Spinal cord (tissue), 10 donors: ENCODE measurements around the gene NRL. TPM values are rescaled to one million over a fixed set of nuclear protein-coding genes. Genes with fewer than 3 reads are reported as not detected.

Experiments used
- DNase-seq, 6 donors: peaks; one replicate each; pipeline versions ENCODE4 v3.0.0 to v3.0.0-alpha.2; 2013 to 2015; ENCODE audit warnings: low spot score in 6 of 6, low read depth in 4 of 6
- H3K27ac ChIP-seq: one replicate; pipeline ENCODE4 v1.5.1; 2013; ENCODE audit warnings: low read depth, low read length, control low read depth
- H3K27me3 ChIP-seq: one replicate; pipeline ENCODE4 v1.6.1; 2013; ENCODE audit warnings: low read length; ENCODE audit not compliant: control insufficient read depth, insufficient read depth
- H3K36me3 ChIP-seq: one replicate; pipeline ENCODE4 v1.6.1; 2013; ENCODE audit warnings: low read length; ENCODE audit not compliant: control insufficient read depth, insufficient read depth
- H3K4me1 ChIP-seq: one replicate; pipeline ENCODE4 v1.6.1; 2013; ENCODE audit warnings: low read length; ENCODE audit not compliant: control insufficient read depth, insufficient read depth
- H3K4me3 ChIP-seq: one replicate; pipeline ENCODE4 v1.5.1; 2013; ENCODE audit warnings: low read depth, low read length, control low read depth
- H3K9me3 ChIP-seq: one replicate; pipeline ENCODE4 v1.6.1; 2013; ENCODE audit warnings: low read length; ENCODE audit not compliant: control insufficient read depth, insufficient read depth
- WGBS: methylation state at CpG from one replicate; pipeline ENCODE4 v1.1.5; 2013; ENCODE audit warnings: missing lambda C conversion rate; ENCODE audit not compliant: insufficient coverage; 5-methylcytosine and 5-hydroxymethylcytosine counted together
- polyA plus RNA-seq, 2 donors: library from polyadenylated mRNA; unstranded; fragments of 120-200 nt; gene quantifications; one replicate each; pipeline ENCODE4 v1.2.1, GENCODE V29; 2013; ENCODE audit not compliant: insufficient read length in 2 of 2
- total RNA-seq, 2 donors: library from RNA; depleted of rRNA in 1 of 2; stranded (reverse); fragments of 120-200 nt in 1 of 2; fragments of >200 nt in 1 of 2; gene quantifications; one replicate each; pipeline versions ENCODE4 v1.2.3 to v1.2.4, GENCODE V29; 2013 to 2014
- donor health status: healthy.

The NRL gene
- total and polyA plus RNA-seq, 4 donors: 1.8 to 4.8 (median 2.9) TPM

DNA sequence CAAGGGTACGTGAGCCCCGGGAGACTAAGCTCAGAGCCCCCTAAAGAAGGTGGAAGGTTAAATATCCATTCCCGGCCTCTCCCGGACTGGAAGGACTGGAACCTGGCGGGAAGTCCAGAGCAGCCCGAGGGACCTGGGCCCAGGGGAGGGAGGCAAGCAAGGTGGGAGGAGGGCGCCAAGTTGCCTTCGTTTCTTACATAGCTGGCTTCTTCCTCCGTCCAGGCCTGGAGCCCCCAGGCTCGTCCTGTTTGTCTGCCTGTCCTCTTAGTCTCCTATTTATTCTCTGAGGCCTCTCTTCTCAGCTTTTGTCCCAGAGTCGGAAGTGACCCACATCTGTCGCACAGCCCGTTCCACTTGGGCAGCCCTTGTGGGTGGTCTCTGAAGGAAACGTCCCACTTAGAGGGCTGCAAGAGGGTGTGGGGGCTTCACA lies 19.9 kb downstream of the NRL start:
- H3K4me3 ChIP-seq: peak overlapping the region; percentile 65
- peaks cover 36% of the 10 kb centered on the region for H3K4me1 ChIP-seq
- H3K9me3 ChIP-seq: no peaks in the 10 kb centered on the region
- no peak for DNase-seq
- WGBS: 15% methylated on average over 14 of the region's 14 CpGs
- no peaks in the 10 kb centered on the region for H3K27me3 ChIP-seq
- peak overlapping the region; percentile 42 for H3K27ac ChIP-seq
- H3K36me3 ChIP-seq: peaks cover 10% of the 10 kb centered on the region

DNA sequence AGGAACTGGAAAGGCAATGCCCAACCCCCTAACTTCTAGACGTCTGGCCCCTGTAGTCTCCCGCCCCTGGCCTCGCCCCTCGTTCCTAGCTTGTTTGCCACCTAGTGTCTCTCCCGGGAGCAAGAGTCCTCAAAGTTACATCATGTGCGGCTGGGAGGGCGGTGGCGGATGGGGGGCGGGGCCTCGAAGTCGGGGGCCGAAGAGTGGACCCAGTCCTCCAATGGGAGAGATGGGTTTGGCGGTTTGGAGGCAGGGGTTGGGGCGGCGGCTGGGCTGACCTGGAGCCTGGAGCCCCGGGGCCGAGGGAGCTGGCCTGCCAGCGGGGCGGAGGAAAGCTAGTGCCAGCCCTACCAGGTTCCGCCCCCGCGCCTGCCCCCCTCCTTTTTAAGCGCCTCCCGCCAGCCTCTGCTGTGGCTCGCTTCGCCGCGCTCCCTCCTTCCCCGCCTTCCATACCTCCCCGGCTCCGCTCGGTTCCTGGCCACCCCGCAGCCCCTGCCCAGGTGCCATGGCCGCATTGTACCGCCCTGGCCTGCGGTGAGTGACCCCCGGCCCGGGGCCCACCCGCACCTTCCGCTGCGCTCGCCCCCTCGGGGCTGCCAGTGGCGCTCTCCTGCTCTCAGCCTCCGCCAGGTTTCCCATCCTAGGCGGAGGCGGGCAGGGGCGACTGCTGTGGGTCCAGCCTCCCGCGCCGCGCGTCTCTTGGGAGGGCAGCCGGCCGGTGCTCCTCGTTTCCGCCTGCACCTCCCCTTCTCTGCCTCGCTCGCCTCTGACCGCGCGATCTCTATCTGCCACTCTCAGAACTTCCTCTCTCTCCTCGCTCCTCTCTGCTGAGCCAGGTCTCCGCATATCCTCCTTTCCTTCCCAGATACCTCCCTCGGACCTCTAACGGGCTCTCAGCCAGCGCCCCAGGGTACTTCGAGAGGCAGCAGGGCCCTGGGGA lies 20.6 kb downstream of the NRL start, which contains the start of gene PCK2:
Gene PCK2 (plus strand): TSS at position 411 of the 940 bp plus-strand sequence. CDS start 95 bp downstream, at position 506.
- H3K27ac ChIP-seq: peak within 1 kb of the TSS; percentile 42

DNA sequence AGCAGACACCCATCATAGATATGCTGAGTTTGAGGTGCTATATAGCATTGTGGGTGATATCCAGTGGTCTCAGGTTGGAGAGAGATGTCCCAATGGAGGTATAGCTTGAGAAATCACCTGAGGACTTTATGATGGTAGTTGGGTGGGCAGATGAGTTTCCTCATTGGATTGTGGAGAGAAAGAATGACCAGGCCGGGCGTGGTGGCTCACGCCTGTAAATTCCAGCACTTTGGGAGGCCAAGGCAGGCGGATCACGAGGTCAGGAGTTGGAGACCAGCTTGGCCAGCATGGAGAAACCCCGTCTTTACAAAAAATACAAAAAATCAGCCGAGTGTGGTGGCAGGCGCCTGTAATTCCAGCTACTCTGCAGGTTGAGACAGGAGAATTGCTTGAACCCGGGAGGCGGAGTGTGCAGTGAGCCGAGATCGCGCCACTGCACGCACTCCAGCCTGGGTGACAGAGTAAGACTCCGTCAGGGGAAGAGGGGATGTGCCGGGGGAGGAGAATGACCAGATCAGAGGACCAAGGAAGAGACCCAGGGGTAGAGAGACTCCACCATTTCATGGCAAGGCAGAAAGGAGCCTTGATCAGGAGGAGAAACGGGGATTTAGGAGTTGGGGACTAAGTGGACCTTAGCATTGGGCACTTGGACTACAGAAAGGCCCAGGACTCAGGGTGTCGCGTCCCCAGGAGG lies 21.4 kb downstream of the NRL start:
- peak overlapping the region; percentile 65 for H3K4me3 ChIP-seq
- no peaks in the 10 kb centered on the region for H3K9me3 ChIP-seq
- DNase-seq: no peak
- WGBS: 80% methylated on average over 19 of the region's 19 CpGs
- H3K27ac ChIP-seq: peak overlapping the region; percentile 42
- no peaks in the 10 kb centered on the region for H3K27me3 ChIP-seq
- peaks cover 3% of the 10 kb centered on the region for H3K36me3 ChIP-seq
- peaks cover 31% of the 10 kb centered on the region for H3K4me1 ChIP-seq

More for the DNA sequence above, 20.6 kb downstream of the NRL start, which contains the start of gene PCK2:
- Histone ChIP-seq H3K4me3 (peak within 1 kb of the TSS; percentile 65), H3K27me3 (no peaks in the 10 kb centered on the region), H3K36me3 (peaks cover 9% of the 10 kb centered on the region), H3K9me3 (no peaks in the 10 kb centered on the region), H3K4me1 (peaks cover 35% of the 10 kb centered on the region)
- 0% methylated on average over 64 of the region's 68 CpGs for WGBS
- peak in 2 of 6 donors; percentile 80 to 86 for DNase-seq

DNA sequence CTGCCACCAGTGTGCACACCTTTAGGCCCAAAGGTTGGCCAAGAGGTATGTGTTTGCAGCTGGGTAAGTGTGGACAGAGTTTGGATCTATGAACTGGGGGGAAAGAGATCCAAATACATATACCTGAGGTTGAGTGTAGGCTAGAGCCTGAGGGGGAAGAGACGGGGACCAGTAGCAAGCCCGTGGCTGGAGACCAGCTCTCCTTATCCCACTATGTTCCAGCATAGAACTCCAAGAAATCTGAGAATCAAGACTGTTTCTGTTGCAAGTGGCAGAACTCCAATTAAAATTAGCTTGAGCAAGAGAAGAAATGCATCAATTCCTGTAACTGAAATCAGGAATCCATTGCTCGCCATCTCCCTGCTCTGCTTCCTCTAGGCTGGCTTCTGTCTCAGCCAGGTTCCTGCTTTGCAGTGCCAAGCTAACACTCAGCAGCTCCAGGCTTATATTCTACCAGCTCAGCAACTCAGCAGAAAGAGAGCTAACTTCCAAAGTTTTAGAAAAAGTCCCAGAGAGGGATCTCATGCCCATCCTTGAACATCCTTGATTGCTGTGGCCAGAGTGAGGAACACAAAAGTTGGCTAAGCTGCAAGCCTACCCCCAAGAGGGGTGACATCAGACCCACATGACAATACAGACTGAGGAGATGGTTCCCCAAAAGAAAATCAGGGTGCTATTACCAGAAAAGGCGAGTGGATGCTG lies 22.1 kb downstream of the NRL start:
- 82% methylated on average over 2 of the region's 4 CpGs for WGBS
- Histone ChIP-seq H3K27ac (no peak overlapping the region), H3K4me1 (peaks cover 31% of the 10 kb centered on the region), H3K4me3 (no peak overlapping the region), H3K9me3 (no peaks in the 10 kb centered on the region), H3K36me3 (no peaks in the 10 kb centered on the region), H3K27me3 (no peaks in the 10 kb centered on the region)
- peak in 1 of 6 donors; percentile 70 for DNase-seq

DNA sequence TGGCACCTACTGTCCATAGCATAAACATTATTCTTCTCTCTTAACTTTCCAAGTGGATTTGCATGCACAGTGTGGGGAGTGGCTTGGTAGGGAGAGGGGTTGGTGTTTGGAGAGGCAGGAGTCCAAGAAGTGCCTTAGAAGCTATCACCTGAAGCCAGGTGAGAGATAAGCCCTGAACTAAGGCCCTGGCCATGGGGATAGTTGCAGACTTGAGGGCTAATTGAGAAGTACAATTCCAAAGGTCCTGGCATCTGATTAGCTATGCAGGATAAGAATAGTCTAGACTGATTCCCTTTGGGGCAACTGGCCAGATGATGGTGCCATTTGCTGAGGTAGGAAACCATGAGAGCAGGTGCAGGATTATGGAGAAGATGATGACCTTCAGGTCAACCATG lies 22.6 kb downstream of the NRL start:
- H3K4me1 ChIP-seq: peaks cover 31% of the 10 kb centered on the region
- H3K4me3 ChIP-seq: no peak overlapping the region
- no peaks in the 10 kb centered on the region for H3K9me3 ChIP-seq
- no peaks in the 10 kb centered on the region for H3K36me3 ChIP-seq
- no peak for DNase-seq
- H3K27ac ChIP-seq: no peak overlapping the region
- H3K27me3 ChIP-seq: no peaks in the 10 kb centered on the region

DNA sequence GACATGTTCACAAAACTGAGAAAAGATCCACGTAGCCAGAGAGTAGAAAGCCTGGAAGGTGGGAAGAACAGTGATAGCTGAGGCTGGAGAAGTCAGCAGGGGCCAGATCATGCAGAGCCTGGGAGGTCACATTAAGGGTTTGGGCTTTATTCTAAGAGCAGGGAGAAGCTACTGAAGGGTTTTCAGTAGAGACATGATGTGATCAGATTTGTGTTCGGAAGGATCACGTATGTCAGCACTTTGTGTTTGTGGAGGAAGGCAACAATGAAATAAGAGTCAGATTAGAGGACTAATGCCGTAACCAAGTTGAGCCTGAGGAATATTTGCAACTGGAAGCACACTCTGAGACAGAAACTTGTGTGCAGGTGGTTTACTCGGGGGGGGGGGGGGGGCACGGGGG lies 24.9 kb downstream of the NRL start:
- Histone ChIP-seq H3K27me3 (no peaks in the 10 kb centered on the region), H3K4me3 (no peak overlapping the region), H3K36me3 (no peaks in the 10 kb centered on the region), H3K27ac (no peak overlapping the region), H3K4me1 (peaks cover 22% of the 10 kb centered on the region), H3K9me3 (no peaks in the 10 kb centered on the region)
- DNase-seq: no peak
- 89% methylated on average over 4 of the region's 6 CpGs for WGBS

DNA sequence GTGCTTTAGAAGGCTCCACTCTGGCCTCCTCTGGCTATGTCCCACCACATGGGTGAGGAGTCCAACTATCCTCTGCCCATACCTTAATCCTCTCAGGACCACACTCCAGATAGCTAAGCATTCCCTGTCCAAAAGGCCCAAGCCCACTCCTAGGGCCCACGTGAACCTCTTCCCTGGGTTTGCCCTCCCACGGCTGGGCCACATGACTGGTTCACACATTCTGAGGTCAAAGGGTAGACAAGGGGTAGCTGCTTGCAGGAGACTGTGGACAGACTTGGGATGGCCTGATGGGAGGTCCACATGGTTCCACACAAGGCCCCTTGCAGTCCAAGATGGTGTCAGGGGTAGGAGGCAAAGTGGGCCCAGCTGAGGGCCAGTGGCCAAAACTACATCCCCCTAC lies 26.7 kb downstream of the NRL start:
- no CpG with 5 or more reads among the region's 2 CpGs for WGBS
- Histone ChIP-seq H3K4me1 (peaks cover 5% of the 10 kb centered on the region), H3K27ac (no peak overlapping the region)

DNA sequence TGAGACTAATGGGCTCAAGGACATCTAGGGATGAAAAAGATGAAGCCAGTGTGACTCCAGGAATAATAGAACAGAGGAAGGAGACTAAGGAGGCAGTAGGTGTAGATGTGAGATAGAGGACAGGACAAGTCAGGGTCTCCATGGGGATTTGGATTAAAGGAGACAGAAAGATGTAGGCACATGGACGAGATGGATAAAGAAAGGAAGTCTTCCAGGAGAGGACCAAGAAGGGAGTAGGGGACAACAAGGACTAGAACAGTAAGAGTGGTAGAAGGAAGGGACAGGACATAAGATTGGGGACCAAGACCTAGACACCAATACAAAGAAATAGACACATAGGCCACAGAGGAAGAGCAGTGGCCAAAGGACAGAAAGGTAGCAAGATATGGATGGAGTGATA lies 27.7 kb downstream of the NRL start:
- no peak overlapping the region for H3K4me3 ChIP-seq
- H3K36me3 ChIP-seq: no peaks in the 10 kb centered on the region
- 86% methylated on average over 1 of the region's 1 CpG for WGBS
- H3K9me3 ChIP-seq: no peaks in the 10 kb centered on the region
- H3K27me3 ChIP-seq: peaks cover 4% of the 10 kb centered on the region
- H3K27ac ChIP-seq: no peak overlapping the region
- no peak for DNase-seq
- peaks cover 9% of the 10 kb centered on the region for H3K4me1 ChIP-seq

More for the DNA sequence above, 26.7 kb downstream of the NRL start:
- DNase-seq: no peak
- Histone ChIP-seq H3K4me3 (no peak overlapping the region), H3K36me3 (no peaks in the 10 kb centered on the region), H3K27me3 (no peaks in the 10 kb centered on the region), H3K9me3 (no peaks in the 10 kb centered on the region)

DNA sequence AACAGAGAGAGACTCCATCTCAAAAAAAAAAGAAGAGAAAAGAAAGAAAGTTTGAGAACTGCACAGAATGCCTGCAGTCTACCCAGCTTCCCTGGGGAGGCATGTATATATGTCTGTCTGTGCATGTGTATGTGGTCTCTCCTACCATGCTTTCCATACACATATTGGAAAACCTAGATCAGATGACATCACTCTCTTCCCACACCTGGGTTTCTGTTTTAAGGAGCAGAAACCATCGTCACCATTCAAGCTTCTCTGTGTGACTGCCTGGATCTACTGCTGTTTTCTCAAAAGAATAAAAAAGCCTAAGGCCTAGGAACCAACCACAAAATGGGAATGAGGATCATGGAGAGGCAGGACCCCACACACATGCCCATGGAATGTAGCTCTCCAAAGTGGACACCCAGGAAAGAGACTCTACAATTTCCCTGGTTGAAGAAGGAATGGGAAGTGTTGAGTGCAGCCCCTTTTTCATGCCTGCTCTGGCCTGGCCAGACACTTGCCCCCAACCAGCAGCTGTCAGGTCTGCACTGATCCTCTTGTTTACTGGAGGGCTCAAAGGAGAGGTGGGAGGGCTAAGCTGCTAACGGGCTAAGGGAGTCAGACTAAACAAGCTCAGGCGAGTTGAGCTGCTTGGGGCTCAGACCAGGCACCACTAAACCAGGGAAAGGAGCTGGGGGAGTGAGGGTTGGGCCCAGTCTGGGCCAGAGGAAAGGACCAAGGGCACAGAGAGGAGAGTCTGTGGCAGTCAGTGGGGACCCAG lies 28.4 kb downstream of the NRL start:
- Histone ChIP-seq H3K4me1 (peaks cover 15% of the 10 kb centered on the region), H3K4me3 (no peak overlapping the region), H3K27me3 (peaks cover 8% of the 10 kb centered on the region), H3K9me3 (no peaks in the 10 kb centered on the region), H3K27ac (no peak overlapping the region), H3K36me3 (no peaks in the 10 kb centered on the region)
- no peak for DNase-seq
- 58% methylated on average over 2 of the region's 3 CpGs for WGBS
